ENCODE measurements around the gene SWI5.
A peak's percentile ranks its signal among the peaks of the same experiment; 100 is the strongest.

SWI5 gene

GRCh38 chr9:128253140-128253990, 22.7 kb upstream of the SWI5 start:
- no peak for TF ChIP-seq CTCF (conservative IDR thresholded peaks at IDR 0.05; ENCODE audit: low read depth, low read length)
- no peak for DNase-seq (ENCODE audit: low read depth)
- no peak overlapping the region for H3K4me3 ChIP-seq (ENCODE audit: low read length)

GRCh38 chr9:128253991-128254346, 22.1 kb upstream of the SWI5 start:
- DNase-seq (ENCODE audit: low read depth), result no peak
- TF ChIP-seq CTCF (conservative IDR thresholded peaks at IDR 0.05; ENCODE audit: low read depth, low read length), result no peak
- H3K4me3 ChIP-seq (ENCODE audit: low read length), result no peak overlapping the region

GRCh38 chr9:128254362-128254761, 21.7 kb upstream of the SWI5 start:
- no peak for DNase-seq (ENCODE audit: low read depth)
- H3K4me3 ChIP-seq (ENCODE audit: low read length), result no peak overlapping the region
- no peak for TF ChIP-seq CTCF (conservative IDR thresholded peaks at IDR 0.05; ENCODE audit: low read depth, low read length)

GRCh38 chr9:128254855-128255759, 21.0 kb upstream of the SWI5 start:
- no peak overlapping the region for H3K4me3 ChIP-seq (ENCODE audit: low read length)
- TF ChIP-seq CTCF (conservative IDR thresholded peaks at IDR 0.05; ENCODE audit: low read depth, low read length), result peak; percentile 95
- no peak for DNase-seq (ENCODE audit: low read depth)

- no peak for TF ChIP-seq CTCF (conservative IDR thresholded peaks at IDR 0.05; ENCODE audit: low read depth, low read length)
- no peak overlapping the region for H3K4me3 ChIP-seq (ENCODE audit: low read length)
- DNase-seq (ENCODE audit: low read depth), result no peak
These were observed 18.8 kb upstream of the SWI5 start for GRCh38 chr9:128257086-128257825.

- DNase-seq (ENCODE audit: low read depth), result no peak
- TF ChIP-seq CTCF (conservative IDR thresholded peaks at IDR 0.05; ENCODE audit: low read depth, low read length), result no peak
- no peak overlapping the region for H3K4me3 ChIP-seq (ENCODE audit: low read length)
These were observed 18.2 kb upstream of the SWI5 start for GRCh38 chr9:128257907-128258306.
